Stimulated activated CD4-positive, alpha-beta T cell treated with anti-CD3 and anti-CD28 coated beads, Interleukin-12 subunit alpha, Interleukin-12 subunit beta, amount 100 ng/mL, for 24 hours (primary cell): ENCODE data around the gene TNRC6A.
"Not testable (repeated sequence)": the region's sequence is repeated elsewhere in the genome, so short reads cannot be mapped to it uniquely, and the experiment has no call there.

Experiments
- DNase-seq, 2 experiments: peaks; one replicate each; pipeline ENCODE4 v3.0.0-alpha.2; 2020; ENCODE audit warnings: low read depth in 2 of 2

TNRC6A gene

GRCh38 chr16:24815021-24815420 lies 85.6 kb downstream of the TNRC6A start:
- DNase-seq = no peak

GRCh38 chr16:24816688-24817087 lies 87.2 kb downstream of the TNRC6A start:
- DNase-seq = no peak

- DNase-seq = no peak
These were observed 90.1 kb downstream of the TNRC6A start for GRCh38 chr16:24819462-24820040.

- no peak for DNase-seq
These were observed 91.1 kb downstream of the TNRC6A start for GRCh38 chr16:24820522-24820921.

GRCh38 chr16:24821129-24821528 lies 91.7 kb downstream of the TNRC6A start:
- no peak for DNase-seq

- no peak for DNase-seq
These were observed 93.1 kb downstream of the TNRC6A start for GRCh38 chr16:24822542-24822941.

- no peak for DNase-seq
These were observed 93.5 kb downstream of the TNRC6A start for GRCh38 chr16:24822974-24823373.

- no peak for DNase-seq
These were observed 96.2 kb downstream of the TNRC6A start for GRCh38 chr16:24825696-24826095.

GRCh38 chr16:24826096-24826690 lies 96.7 kb downstream of the TNRC6A start:
- DNase-seq = no peak

GRCh38 chr16:24826817-24827566 lies 97.5 kb downstream of the TNRC6A start:
- DNase-seq = no peak

- DNase-seq = no peak
These were observed 99.7 kb downstream of the TNRC6A start for GRCh38 chr16:24829153-24829552.

- DNase-seq = no peak
These were observed 103.9 kb downstream of the TNRC6A start for GRCh38 chr16:24833352-24833751.

- no peak for DNase-seq
These were observed 105.2 kb downstream of the TNRC6A start for GRCh38 chr16:24834459-24835335.

- no peak for DNase-seq
These were observed 107.4 kb downstream of the TNRC6A start for GRCh38 chr16:24836836-24837235.

- no peak for DNase-seq
These were observed 108.5 kb downstream of the TNRC6A start for GRCh38 chr16:24837969-24838368.

GRCh38 chr16:24838554-24839266 lies 109.3 kb downstream of the TNRC6A start:
- no peak for DNase-seq

- no peak for DNase-seq
These were observed 110.0 kb downstream of the TNRC6A start for GRCh38 chr16:24839347-24839972.

GRCh38 chr16:24841291-24841690 lies 111.8 kb downstream of the TNRC6A start:
- DNase-seq = no peak

GRCh38 chr16:24844101-24845030 lies 114.9 kb downstream of the TNRC6A start:
- DNase-seq = no peak

- not testable (repeated sequence) for DNase-seq
These were observed 115.5 kb downstream of the TNRC6A start for GRCh38 chr16:24845031-24845365.
